SJSA1 (cell line): ENCODE results near the gene RPA1. TPM values are rescaled to one million over a fixed set of nuclear protein-coding genes. Genes with fewer than 3 reads are reported as not detected.
A peak's percentile ranks its signal among the peaks of the same experiment; 100 is the strongest.
"Not testable (repeated sequence)": the region's sequence is repeated elsewhere in the genome, so short reads cannot be mapped to it uniquely, and the experiment has no call there.

ENCODE experiments used
- DNase-seq, 2 experiments: peaks; one replicate each; pipeline ENCODE4 v3.0.0-alpha.2; 2015 to 2020; ENCODE audit warnings: low spot score in 2 of 2, low read depth in 1 of 2
- H3K27ac ChIP-seq: fragments of 250-450 bp; sonication (Bioruptor Pico); 2 replicates; pipeline ENCODE4 v1.5.1; 2020; ENCODE audit warnings: mild to moderate bottlenecking, moderate library complexity
- H3K27me3 ChIP-seq: fragments of 250-450 bp; sonication (Bioruptor Pico); replicated peaks from 2 replicates; pipeline ENCODE4 v1.5.1; 2020; ENCODE audit warnings: mild to moderate bottlenecking, moderate library complexity
- H3K36me3 ChIP-seq: fragments of 250-450 bp; sonication (Bioruptor Pico); 2 replicates; pipeline ENCODE4 v1.5.1; 2020; ENCODE audit warnings: mild to moderate bottlenecking
- H3K4me1 ChIP-seq: fragments of 250-450 bp; sonication (Bioruptor Pico); replicated peaks from 2 replicates; pipeline ENCODE4 v1.6.1; 2021; ENCODE audit warnings: mild to moderate bottlenecking
- H3K4me3 ChIP-seq: fragments of 250-450 bp; sonication (Bioruptor Pico); 2 replicates; pipeline ENCODE4 v1.5.1; 2020; ENCODE audit warnings: mild to moderate bottlenecking
- H3K9me3 ChIP-seq: fragments of 250-450 bp; sonication (Bioruptor Pico); replicated peaks from 2 replicates; pipeline ENCODE4 v1.5.1; 2020; ENCODE audit warnings: mild to moderate bottlenecking
- total RNA-seq: library from RNA; depleted of rRNA; stranded (reverse); fragments of >200 nt; shearing (Covaris generic); gene quantifications from 2 replicates; pipeline ENCODE4 v1.2.3, GENCODE V29; 2014

The RPA1 gene
- total RNA-seq, 1 experiment from 2014 or later: 34.3 TPM

DNA sequence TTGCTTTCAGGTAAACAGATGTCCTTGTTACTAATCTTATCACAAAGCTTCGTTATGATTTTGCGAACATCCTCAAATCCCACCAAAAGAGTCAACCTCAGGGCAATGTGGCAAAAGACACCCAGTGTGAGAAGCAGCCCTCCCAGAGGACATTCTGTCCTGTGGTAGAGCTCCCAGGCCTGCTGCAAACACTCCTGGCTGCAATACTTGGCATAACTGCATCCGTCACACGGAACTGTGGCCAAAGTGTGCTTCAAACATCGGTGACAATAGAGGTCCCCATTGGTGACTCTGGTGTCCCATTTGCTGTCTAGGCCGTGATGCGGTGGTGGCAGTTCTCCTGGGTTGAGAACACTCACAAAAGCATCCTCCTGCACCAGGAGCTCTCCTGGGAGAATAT, 29.6 kb upstream of the RPA1 start:
- no peak overlapping the region for H3K27ac ChIP-seq
- DNase-seq: no peak
- no peaks in the 10 kb centered on the region for H3K9me3 ChIP-seq
- H3K27me3 ChIP-seq: no peaks in the 10 kb centered on the region
- H3K36me3 ChIP-seq: peaks cover 34% of the 10 kb centered on the region
- H3K4me1 ChIP-seq: no peaks in the 10 kb centered on the region
- no peak overlapping the region for H3K4me3 ChIP-seq

DNA sequence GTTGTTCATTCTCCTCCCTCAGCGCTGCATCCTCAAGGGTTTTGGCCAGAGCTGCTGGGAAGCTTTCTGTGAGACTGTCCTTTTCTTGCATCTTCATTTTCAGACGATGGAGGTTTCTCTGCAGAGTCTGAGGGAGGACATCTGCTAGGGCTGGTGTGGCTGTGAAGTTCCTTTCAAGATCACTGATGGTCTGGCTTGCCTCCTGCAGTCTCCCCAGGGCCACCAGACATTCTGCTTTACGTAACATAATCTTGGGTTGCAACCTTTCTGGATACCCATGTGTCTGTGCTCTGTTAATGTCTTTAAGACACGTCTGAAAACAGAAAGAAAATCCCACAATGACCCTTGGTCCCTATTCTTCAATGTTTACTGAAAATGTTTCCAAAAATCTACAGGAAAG, 29.1 kb upstream of the RPA1 start:
- Histone ChIP-seq H3K4me1 (no peaks in the 10 kb centered on the region), H3K9me3 (no peaks in the 10 kb centered on the region), H3K36me3 (peaks cover 34% of the 10 kb centered on the region), H3K27ac (no peak overlapping the region), H3K4me3 (no peak overlapping the region), H3K27me3 (no peaks in the 10 kb centered on the region)
- DNase-seq: no peak

DNA sequence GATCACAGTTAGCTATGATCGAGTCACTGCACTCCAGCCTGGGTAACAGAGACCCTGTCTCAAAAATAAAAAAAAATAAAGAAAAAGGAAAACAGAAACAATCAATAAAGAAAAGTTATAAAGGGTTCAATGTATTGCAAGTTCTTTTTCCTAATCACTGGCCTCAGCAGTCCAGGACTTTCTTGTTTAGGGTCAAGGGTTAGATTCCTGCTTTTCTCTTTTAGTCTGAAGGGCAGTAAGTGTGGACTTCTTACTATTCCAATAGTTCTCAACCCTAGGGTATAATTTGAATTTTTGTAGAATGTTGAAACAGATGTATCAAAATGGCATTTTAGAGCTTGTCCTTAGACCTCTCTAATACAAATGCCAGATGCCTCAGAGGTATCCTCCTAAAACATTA, 27.4 kb upstream of the RPA1 start:
- Histone ChIP-seq H3K27me3 (no peaks in the 10 kb centered on the region), H3K4me3 (no peak overlapping the region), H3K4me1 (no peaks in the 10 kb centered on the region), H3K27ac (no peak overlapping the region), H3K36me3 (peaks cover 31% of the 10 kb centered on the region), H3K9me3 (no peaks in the 10 kb centered on the region)
- no peak for DNase-seq

DNA sequence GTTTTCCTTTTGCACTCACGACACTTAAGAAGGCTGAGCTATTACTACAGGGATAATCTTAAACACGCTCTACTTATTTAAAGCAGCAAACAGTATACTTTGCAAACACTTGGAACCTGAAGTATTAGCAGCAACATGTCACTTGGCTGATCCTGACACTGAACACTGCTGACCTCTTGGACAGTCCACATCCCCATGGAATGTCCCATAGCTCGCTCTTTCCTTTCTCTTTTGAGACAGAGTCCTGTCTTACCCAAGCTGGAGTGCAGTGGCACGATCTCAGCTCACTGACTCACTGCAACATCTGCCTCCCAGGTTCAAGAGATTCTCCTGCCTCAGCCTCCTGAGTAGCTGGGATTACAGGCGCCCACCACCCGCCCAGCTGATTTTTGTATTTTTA, 26.5 kb upstream of the RPA1 start:
- Histone ChIP-seq H3K4me1 (no peaks in the 10 kb centered on the region), H3K4me3 (no peak overlapping the region), H3K27ac (no peak overlapping the region), H3K27me3 (no peaks in the 10 kb centered on the region), H3K36me3 (peaks cover 31% of the 10 kb centered on the region), H3K9me3 (no peaks in the 10 kb centered on the region)
- no peak for DNase-seq

DNA sequence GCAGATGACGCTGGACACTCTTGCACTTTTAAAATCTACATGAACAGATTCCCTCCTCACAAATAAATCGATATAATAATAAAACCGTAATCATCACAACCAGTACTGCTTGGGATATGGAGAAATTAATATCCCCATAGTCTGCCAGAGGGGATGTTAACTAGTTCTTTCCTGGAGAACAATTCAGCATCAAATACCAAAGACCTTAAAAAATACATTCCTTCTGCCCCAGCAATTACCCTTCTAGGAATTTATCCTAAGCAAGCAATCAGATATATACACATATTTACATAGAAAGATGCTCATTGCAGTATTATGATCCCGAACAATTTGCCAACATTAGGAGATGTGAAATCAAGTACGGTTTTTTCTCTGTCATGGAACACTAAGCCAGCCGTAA, 21.9 kb upstream of the RPA1 start:
- H3K9me3 ChIP-seq: no peaks in the 10 kb centered on the region
- no peak overlapping the region for H3K4me3 ChIP-seq
- H3K27ac ChIP-seq: no peak overlapping the region
- no peak for DNase-seq
- H3K4me1 ChIP-seq: no peaks in the 10 kb centered on the region
- peaks cover 21% of the 10 kb centered on the region for H3K36me3 ChIP-seq
- no peaks in the 10 kb centered on the region for H3K27me3 ChIP-seq

DNA sequence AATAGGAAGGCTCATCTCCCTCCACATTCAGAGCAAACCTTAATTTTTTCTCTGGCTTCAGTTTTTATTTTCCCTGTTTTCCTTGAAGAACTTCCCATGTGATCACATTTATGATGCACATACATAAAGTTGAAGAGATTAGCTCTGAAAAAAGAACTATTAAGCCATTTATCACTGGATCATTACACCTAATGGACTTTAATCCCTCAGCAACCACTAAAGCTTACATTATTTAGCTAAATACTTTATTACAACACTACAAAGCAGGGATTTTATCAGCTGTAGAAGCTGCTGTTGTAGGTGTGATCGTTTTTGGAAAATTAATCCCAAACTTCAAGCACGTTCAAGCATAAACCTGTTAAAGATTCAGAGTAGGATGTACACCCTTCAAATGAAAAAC, 21.2 kb upstream of the RPA1 start:
- no peaks in the 10 kb centered on the region for H3K4me1 ChIP-seq
- peaks cover 18% of the 10 kb centered on the region for H3K36me3 ChIP-seq
- no peaks in the 10 kb centered on the region for H3K27me3 ChIP-seq
- H3K9me3 ChIP-seq: no peaks in the 10 kb centered on the region
- no peak for DNase-seq
- no peak overlapping the region for H3K4me3 ChIP-seq
- no peak overlapping the region for H3K27ac ChIP-seq

DNA sequence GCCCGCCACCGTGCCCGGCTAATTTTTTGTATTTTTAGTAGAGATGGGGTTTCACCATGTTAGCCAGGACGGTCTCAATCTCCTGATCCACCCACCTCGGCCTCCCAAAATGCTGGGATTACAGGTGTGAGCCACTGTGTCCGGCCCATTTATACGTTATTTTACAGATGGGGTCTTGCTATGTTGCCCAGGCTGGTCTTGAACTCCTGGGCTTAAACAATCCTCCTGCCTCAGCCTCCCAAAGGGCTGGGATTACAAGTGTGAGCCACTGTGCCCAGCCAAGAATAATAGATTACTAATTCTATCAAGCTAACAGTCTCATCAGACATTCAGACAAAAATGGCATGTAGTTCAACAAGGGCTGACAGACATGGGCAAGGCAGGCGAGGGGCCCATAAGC, 20.0 kb upstream of the RPA1 start:
- not testable (repeated sequence) for H3K27ac ChIP-seq, H3K4me3 ChIP-seq, DNase-seq, H3K4me1 ChIP-seq, H3K9me3 ChIP-seq, H3K36me3 ChIP-seq, H3K27me3 ChIP-seq

DNA sequence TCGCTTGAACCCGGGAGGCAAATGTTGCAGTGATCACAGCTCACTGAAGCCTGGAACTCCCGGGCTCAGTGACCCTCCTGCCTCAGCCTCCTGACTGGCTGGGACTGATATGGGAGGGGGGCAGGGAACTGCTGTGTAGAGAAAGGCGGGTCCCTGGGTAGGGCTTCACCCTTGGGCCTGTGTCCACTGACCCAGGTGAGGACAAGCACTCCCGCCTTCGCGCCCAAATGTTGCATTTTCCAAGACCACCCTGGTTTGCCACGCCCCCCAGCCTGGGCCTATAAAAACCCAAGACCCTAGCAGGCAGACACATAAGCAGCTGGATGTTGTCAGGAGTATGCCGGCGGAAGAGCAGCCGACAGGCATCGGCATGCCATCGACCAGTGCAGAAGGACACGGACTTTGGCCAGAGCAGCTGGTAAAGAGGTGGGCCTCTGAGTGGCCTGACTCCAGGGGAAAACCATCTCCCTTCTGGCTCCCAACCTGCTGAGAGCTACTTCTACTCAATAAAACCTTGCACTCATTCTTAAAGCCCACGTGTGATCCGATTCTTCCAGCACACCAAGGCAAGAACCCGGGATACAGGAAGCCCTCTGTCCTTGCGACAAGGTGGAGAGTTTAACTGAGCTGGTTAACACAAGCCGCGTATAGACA, 19.2 kb upstream of the RPA1 start:
- Histone ChIP-seq H3K27me3 (no peaks in the 10 kb centered on the region), H3K4me3 (no peak overlapping the region), H3K9me3 (no peaks in the 10 kb centered on the region), H3K4me1 (no peaks in the 10 kb centered on the region), H3K27ac (no peak overlapping the region), H3K36me3 (peaks cover 9% of the 10 kb centered on the region)
- DNase-seq: no peak

DNA sequence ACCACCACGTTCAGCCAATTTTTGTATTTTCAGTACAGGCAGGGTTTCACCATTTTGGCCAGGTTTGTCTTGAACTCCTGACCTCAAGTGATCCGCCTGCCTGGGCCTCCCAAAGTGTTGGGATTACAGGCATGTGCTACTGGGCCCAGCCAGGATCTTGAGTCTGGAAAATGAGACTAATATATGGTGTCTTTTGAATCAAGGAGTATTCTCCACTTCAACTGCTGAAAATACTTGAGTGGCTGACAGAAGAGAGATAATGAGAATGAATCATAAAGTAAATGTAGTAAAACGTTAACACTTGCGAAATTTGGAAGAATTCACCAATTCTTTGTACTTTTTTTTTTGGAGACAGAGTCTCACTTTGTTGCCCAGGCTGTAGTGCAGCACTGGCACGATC, 16.7 kb upstream of the RPA1 start:
- no peaks in the 10 kb centered on the region for H3K27me3 ChIP-seq
- no peak for DNase-seq
- H3K4me1 ChIP-seq: no peaks in the 10 kb centered on the region
- H3K36me3 ChIP-seq: peaks cover 9% of the 10 kb centered on the region
- no peak overlapping the region for H3K27ac ChIP-seq
- H3K4me3 ChIP-seq: no peak overlapping the region
- no peaks in the 10 kb centered on the region for H3K9me3 ChIP-seq

DNA sequence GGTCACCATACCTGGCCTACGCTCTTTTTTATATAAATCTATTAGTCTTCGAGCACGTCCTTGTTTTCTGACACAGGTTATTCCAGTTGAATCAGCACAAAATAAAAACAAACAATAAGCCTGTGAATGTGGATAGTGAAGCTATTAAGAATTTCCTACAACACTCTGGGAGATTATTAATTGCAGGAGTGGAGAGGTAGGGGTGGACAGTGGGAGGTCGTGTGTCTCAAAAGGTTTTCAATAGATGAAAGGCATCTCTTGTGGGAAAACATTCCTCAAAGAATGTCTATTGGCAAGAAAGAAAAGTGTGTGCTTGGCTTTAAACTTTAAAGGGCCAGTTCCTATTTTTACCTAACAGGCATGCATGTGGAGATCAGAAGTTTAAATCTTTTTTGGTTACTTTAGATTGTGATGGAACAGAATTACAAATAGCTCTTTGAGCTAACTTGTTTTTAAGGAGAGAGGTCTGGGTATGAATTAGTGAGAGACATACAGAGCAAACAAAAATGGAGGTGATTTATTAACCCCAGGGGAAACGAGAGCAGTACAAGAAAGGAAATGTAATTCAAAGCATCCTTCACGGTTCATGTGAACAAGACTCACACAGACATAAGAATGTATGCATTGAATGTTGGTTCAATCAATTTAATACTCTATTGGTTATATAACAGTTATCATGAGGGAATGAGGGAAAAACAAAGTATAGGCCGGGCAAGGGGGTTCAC, 9.1 kb upstream of the RPA1 start:
- H3K27me3 ChIP-seq: no peaks in the 10 kb centered on the region
- no peaks in the 10 kb centered on the region for H3K9me3 ChIP-seq
- H3K36me3 ChIP-seq: peaks cover 10% of the 10 kb centered on the region
- no peaks in the 10 kb centered on the region for H3K4me1 ChIP-seq
- no peak overlapping the region for H3K4me3 ChIP-seq
- no peak overlapping the region for H3K27ac ChIP-seq
- DNase-seq: no peak

DNA sequence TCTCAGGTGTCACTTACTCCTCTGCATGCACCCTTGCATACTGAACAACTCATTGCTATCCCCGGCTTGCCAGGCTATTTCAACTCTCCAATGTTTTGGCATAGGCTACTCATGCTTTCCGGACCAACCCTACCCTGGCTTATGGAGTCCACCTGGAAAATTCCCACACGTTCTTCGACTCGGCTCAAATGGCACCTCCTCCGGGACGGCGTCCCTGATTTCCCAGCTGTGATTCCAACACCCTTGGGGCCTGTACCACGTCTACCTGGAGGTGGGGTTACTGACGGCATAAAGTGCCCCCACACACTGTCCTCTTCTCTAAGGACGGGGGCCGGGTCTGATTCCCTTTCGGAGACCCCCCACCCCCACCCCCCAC, 601 bp upstream of the RPA1 start:
- DNase-seq: peak in 1 of 2 experiments; percentile 4

DNA sequence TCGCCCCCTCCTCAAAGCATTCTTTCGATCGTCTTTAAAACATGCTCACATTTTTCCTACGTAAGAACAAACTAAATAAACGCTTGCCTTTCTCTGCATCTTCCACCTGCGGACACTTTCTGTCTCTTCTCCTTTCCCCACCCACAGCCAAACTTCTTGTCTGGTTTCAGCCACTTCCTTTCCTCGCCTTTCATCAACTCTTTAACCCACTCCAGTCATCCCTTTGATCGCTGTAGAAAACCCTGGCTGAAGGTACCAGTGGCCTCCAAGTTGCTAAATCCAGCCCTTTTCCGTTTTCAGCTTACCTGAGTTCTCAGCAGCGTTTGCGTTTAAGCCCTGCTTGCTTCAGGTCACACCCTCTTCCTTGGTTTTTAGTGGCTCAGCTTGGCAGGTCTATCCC, 483 bp downstream of the RPA1 start:
- H3K4me3 ChIP-seq: peak overlapping the region; percentile 97
- peak in 1 of 2 experiments; percentile 19 for DNase-seq
- H3K27ac ChIP-seq: no peak overlapping the region

More for the DNA sequence above, 601 bp upstream of the RPA1 start:
- Histone ChIP-seq H3K27ac (peak overlapping the region; percentile 45), H3K9me3 (no peaks in the 10 kb centered on the region), H3K4me3 (peak overlapping the region; percentile 97), H3K27me3 (no peaks in the 10 kb centered on the region), H3K4me1 (peaks cover 14% of the 10 kb centered on the region), H3K36me3 (peaks cover 41% of the 10 kb centered on the region)

DNA sequence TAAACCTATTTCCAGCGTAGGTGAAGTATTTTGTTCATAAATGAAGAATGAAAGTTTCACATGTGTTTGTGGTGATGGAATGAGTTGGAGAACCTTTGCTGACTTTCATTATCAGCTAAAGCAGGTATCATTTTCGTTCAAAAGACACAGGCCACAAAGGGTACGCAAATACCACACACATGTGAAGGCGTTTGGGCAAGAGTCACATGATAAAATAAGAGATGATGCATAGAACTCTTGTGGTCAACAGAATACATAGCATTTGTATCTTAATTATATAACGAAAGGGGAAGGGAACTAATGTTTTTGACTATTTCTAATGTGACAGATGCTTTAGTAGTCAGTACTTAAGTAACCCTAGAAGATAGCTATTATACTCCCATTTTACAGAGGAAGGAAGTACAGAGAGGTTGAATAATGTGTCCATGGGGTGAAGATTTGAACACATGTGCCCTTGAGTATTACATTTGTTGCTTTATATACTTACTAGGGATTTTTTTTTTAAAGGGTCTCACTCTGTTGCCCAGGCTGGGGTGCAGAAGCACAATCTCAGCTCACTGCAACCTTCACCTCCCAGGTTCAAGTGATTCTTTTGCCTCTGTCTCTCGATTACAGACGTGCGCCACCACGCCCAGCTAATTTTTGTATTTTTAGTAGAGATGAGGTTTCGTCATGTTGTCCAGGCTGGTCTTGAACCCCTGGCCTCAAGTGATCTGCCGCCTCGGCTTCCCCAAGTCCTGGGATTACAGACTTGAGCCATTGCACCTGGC, 4.8 kb downstream of the RPA1 start:
- Histone ChIP-seq H3K27me3 (no peaks in the 10 kb centered on the region), H3K36me3 (peaks cover 42% of the 10 kb centered on the region)
- DNase-seq: no peak

More for the DNA sequence above, 483 bp downstream of the RPA1 start:
- Histone ChIP-seq H3K27me3 (no peaks in the 10 kb centered on the region), H3K36me3 (peaks cover 45% of the 10 kb centered on the region), H3K4me1 (peaks cover 14% of the 10 kb centered on the region), H3K9me3 (no peaks in the 10 kb centered on the region)

DNA sequence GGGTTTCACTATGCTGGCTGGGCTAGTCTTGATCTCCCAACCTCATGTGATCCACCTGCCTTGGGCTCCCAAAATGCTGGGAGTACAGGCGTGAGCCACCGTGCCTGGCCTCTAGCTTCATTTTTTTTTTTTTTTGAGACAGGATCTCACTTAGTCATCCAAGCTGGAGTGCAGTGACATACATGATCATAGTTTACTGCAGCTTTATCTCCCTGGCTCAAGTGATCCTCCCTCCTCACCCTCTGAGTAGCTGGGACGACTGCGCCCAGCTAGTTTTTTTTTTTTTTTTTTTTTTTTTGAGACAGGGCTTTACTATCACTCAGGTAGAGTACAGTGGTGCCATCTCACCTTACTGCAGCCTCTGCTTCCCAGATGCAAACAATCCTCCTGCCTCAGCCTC, 9.7 kb downstream of the RPA1 start:
- H3K4me1 ChIP-seq: no peaks in the 10 kb centered on the region
- no peak for DNase-seq

More for the DNA sequence above, 4.8 kb downstream of the RPA1 start:
- Histone ChIP-seq H3K9me3 (no peaks in the 10 kb centered on the region), H3K4me1 (peaks cover 7% of the 10 kb centered on the region), H3K4me3 (no peak overlapping the region), H3K27ac (no peak overlapping the region)

More for the DNA sequence above, 9.7 kb downstream of the RPA1 start:
- Histone ChIP-seq H3K4me3 (no peak overlapping the region), H3K36me3 (peaks cover 33% of the 10 kb centered on the region), H3K27ac (no peak overlapping the region), H3K9me3 (no peaks in the 10 kb centered on the region), H3K27me3 (no peaks in the 10 kb centered on the region)
